ENCODE measurements around the gene MAD1L1.

MAD1L1 gene

DNA sequence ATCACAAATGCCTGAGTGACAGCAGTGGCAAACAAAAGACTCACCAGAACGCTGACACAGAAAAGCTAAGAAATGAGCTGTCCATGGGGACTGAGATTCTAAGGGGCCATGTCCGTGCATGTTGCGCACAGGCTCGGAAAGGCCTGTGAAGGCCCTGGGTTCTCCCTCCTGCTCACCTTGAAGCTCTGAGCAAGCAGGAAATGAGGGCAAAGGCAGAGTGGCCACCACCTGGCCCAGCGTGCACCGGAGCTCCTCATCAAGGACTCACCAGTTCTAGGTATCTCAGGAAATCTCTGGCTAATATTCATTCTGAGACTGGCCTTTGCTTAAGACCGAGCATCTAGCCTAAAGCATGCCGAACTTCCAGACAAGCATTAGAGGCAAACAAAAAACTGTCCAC lies 52.7 kb downstream of the MAD1L1 start:
- TF ChIP-seq POLR2AphosphoS5 (IDR thresholded peaks at IDR 0.05; ENCODE audit: low read depth, low read length): no peak
- TF ChIP-seq TAF1 (IDR thresholded peaks at IDR 0.05; ENCODE audit: borderline replicate concordance, low read depth, low read length): no peak
- TF ChIP-seq POLR2A (IDR thresholded peaks at IDR 0.05; ENCODE audit: low read depth, low read length): no peak
- FAIRE-seq (no peak), DNase-seq (ENCODE audit: insufficient read length) (no peak)

DNA sequence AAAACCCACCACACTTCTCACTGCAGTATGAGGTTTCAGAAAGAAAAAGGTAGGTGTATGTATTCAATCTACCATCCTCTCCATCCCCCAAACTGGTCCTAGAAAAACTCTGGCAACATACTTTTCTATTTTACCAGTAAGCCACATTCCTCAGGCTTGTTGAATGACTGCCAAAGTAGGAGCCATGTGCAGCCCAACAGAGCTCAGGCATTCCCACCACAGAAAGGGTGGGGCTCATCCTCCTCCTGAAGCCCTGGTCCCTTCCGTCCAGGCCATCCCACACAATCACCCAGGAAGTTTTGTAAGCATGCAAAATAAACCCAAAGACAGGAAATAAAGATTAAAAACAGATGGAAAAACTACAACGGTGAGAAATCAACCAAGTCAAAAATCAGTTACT lies 57.2 kb downstream of the MAD1L1 start:
- FAIRE-seq (no peak), DNase-seq (ENCODE audit: insufficient read length) (no peak)
- TF ChIP-seq POLR2A (IDR thresholded peaks at IDR 0.05; ENCODE audit: low read depth, low read length): no peak
- no peak for TF ChIP-seq TAF1 (IDR thresholded peaks at IDR 0.05; ENCODE audit: borderline replicate concordance, low read depth, low read length)
- TF ChIP-seq POLR2AphosphoS5 (IDR thresholded peaks at IDR 0.05; ENCODE audit: low read depth, low read length): no peak

DNA sequence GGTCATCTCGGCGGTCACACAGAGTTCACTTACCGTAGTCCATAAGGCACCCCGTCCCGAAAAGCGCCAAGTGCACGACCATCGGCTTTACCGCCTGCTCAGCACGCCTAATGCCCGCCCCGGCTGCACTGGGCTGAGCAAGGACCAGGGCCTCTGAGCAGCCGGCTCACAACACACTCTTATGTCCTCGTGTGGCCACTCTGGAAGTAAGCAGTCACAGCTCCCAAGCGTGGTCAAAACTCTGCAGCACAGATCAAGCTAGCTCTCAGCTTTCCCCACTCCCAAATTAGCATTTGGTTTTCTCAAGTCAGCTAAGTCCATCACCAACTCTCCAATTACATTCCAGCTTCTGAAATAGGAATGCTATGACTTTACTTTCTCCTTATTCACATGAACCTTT lies 57.7 kb downstream of the MAD1L1 start:
- DNase-seq (ENCODE audit: insufficient read length) (no peak), FAIRE-seq (no peak)
- TF ChIP-seq POLR2A (IDR thresholded peaks at IDR 0.05; ENCODE audit: low read depth, low read length): no peak
- TF ChIP-seq POLR2AphosphoS5 (IDR thresholded peaks at IDR 0.05; ENCODE audit: low read depth, low read length): no peak
- TF ChIP-seq TAF1 (IDR thresholded peaks at IDR 0.05; ENCODE audit: borderline replicate concordance, low read depth, low read length): no peak

DNA sequence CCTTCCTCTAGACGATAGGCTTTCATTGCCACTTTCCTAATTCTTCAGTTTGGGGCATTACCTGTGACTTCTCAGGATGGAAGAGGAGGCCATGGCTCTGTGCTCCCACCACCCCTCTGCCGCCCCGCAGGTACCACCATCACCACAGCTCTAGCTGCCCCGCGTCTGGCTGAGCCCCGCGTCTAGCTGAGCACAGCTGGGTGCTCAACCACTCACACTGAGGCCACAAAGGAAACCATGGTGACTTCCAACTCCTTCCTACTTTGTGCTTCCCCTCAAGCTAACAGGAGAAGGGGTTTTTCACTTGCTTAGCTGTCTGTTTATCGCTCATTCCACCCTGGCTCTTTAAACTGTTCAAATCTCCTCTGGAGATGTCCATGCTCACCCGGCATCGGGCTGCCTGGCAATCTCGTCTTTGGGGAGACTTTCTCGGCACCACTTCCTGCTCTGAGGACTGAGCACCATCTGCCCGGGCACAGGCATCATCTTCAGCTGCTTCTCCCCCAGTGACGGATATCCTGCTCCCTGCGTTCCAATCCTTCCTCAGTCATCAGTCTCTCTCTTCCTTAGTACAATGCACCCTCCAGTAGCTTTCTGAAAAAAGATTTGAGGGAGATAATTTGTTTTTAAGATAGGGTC lies 59.4 kb downstream of the MAD1L1 start:
- FAIRE-seq: no peak
- no peak for DNase-seq (ENCODE audit: insufficient read length)
- no peak for TF ChIP-seq TAF1 (IDR thresholded peaks at IDR 0.05; ENCODE audit: borderline replicate concordance, low read depth, low read length)
- no peak for TF ChIP-seq POLR2AphosphoS5 (IDR thresholded peaks at IDR 0.05; ENCODE audit: low read depth, low read length)
- no peak for TF ChIP-seq POLR2A (IDR thresholded peaks at IDR 0.05; ENCODE audit: low read depth, low read length)

DNA sequence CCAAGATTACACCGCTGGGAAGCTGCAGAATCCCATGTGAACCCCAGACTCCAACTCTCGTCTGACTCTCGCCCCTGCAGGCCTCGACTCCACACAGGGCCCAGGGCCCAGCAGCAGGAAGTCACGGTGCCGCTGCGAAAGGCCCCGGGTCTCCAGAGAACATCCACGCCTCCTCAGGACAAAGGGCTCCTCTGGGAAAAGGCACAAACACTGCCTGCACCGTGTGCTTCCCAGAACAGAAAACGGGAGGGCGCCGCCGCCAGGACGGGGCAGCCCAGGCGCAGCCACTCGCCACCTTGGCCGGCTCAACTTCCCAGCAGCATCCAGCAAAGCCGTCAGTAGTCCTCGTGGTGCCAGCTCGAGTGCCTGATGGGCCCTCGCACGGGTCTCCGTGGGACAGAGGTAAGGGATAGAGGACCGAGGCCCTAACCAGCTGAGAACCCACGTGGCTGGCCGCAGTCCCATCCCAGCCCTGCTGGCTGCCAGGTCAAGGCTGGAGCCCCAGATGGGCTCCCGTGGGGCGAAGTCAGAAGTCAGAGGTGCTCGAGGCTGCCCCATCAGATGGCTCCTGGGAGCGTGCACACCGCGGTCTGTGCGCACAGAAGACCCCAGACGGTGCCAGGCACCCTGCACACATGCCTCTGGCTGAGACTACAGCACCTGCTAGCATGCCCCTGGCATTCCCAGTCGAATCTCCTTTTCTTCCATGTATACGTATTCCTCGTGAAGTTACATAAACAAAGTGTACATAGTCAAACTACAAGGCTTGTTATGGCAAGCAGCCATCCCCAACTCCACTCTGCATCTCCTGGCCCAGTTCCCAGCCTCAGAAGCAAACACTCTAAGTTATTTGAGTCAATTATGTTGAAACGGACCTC lies 60.2 kb downstream of the MAD1L1 start:
- DNase-seq (ENCODE audit: insufficient read length) (no peak), FAIRE-seq (no peak)
- no peak for TF ChIP-seq POLR2A (IDR thresholded peaks at IDR 0.05; ENCODE audit: low read depth, low read length)
- TF ChIP-seq POLR2AphosphoS5 (IDR thresholded peaks at IDR 0.05; ENCODE audit: low read depth, low read length): no peak
- no peak for TF ChIP-seq TAF1 (IDR thresholded peaks at IDR 0.05; ENCODE audit: borderline replicate concordance, low read depth, low read length)

DNA sequence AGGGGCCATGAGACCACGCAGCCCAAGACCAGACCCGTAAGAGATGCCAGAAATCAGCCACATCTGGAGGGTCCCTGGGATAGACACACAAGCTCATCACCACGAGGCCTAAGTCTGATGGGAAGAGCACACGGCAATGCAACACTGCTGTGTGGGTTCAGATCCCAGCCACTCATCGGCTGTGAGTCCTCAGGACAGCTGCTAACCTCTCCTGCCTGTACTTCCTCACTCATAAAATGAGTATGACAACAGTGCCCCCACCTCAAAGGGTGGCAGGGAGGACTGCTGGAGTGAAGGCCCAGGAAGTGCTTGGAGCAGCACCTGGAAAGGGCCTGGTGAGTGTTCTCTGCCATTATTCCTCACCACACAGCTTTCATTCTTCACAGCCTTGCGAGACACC lies 60.9 kb downstream of the MAD1L1 start:
- no peak for TF ChIP-seq TAF1 (IDR thresholded peaks at IDR 0.05; ENCODE audit: borderline replicate concordance, low read depth, low read length)
- TF ChIP-seq POLR2AphosphoS5 (IDR thresholded peaks at IDR 0.05; ENCODE audit: low read depth, low read length): no peak
- TF ChIP-seq POLR2A (IDR thresholded peaks at IDR 0.05; ENCODE audit: low read depth, low read length): no peak
- no peak for DNase-seq (ENCODE audit: insufficient read length)
- no peak for FAIRE-seq

DNA sequence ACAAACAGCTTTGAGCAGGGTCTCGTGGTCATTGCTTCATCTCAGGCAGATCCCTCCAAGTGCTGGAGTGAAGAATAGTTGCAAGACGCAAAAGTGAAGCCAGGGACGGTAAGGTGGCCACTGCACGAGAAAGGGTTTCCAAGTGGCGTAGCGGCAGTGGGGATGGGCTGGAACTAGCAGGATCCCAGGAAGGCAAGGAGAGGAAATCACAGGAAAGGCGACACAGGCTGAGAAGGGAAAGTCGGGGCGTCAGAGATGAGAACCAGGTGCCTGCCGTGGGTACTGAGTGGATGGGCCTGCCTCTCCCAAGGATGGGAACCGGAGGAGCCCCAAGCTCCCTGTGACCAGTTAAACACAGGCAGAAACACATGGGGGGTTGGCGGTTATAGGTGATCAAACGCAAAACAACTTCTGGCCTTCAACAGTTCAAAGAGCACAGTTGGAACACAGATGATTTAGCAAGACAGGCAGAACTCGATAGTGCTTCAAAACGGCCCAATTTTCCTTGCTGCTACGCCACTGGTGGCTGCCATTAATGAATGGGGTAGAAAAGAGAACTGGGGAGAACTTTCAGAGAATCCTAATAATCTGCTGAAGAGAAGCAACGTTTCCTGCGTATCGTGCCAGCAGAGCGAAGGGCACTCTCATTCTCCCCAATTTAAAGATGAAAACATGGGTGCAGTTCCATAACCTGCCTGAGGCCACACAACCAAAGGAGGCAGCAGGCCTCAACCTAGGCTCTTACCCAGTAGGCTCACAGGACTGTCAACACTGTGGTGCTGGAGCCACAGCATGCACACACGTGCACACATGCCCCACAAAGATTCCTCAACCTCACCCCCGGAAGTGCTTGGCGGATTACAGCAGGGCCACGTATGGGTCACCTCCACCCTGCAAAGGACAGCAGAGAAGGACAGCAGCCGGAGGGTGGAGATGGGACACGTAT lies 61.9 kb downstream of the MAD1L1 start:
- no peak for DNase-seq (ENCODE audit: insufficient read length)
- TF ChIP-seq TAF1 (IDR thresholded peaks at IDR 0.05; ENCODE audit: borderline replicate concordance, low read depth, low read length): no peak
- no peak for TF ChIP-seq POLR2AphosphoS5 (IDR thresholded peaks at IDR 0.05; ENCODE audit: low read depth, low read length)
- TF ChIP-seq POLR2A (IDR thresholded peaks at IDR 0.05; ENCODE audit: low read depth, low read length): no peak
- FAIRE-seq: no peak

DNA sequence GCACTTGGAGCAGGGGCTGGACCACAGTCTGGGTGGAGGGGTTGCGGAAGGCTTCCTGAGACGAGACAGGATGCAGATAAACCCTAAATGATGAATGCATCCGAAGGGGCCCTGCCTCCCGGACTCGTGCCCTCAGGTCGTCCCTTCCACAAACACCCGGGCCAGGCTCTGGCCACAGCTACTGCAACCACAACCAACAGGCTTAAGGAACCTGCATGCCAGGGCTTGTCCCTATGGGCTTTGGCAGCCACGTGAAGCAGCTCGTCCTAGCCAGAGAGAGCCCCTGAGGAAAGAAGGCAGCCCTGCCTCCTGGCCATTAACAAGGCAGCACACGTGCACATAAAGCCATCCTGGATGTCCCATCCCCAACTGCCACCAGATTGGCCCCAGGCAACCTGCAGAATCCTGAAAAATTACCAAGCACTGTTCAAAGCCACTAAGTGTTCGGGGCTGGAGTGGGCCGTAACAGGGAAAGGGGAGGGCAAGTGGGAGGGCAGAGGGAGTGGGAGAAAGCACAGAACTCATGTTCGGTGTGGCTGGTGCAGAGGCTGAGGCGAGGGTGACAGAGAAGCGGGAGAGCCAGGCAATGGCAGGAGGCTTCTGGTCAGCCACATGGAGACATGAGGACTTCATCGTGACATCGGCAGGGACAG lies 62.7 kb downstream of the MAD1L1 start:
- DNase-seq (ENCODE audit: insufficient read length): no peak
- TF ChIP-seq TAF1 (IDR thresholded peaks at IDR 0.05; ENCODE audit: borderline replicate concordance, low read depth, low read length) (no peak), POLR2A (IDR thresholded peaks at IDR 0.05; ENCODE audit: low read depth, low read length) (no peak), POLR2AphosphoS5 (IDR thresholded peaks at IDR 0.05; ENCODE audit: low read depth, low read length) (no peak)
- FAIRE-seq: no peak

DNA sequence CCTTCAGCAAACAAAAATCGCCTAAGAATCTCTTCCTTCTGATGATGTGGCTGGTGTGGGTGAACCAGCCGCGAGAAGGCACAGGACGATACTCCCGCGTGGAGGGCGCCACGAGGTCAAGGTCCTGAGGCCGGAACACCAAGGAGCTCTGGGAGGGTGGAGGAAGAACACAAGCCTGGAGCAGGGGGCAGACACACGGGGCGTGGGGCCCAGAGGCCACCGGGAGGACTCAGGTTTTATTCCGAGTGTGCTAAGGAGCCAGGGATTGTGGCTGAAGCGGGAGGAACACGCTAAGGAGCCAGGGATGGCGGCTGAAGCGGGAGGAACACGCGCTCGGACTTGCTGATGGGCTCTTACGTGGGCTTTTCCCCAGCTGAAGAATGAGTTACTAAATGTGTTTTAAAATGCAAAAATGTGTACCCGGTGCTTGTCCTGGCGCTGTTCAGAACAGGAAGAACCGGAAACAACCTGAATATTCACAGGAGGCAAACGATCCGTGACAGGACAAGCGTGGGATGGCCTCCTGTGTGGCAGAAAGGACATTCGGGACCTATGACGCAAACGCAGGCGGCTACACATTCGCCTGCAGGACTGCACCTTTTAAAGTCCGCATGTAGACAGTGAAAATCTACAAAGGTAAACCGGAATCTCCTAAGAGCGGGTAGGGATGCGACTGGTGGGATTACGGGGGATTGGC lies 64.0 kb downstream of the MAD1L1 start:
- DNase-seq (ENCODE audit: insufficient read length): no peak
- no peak for TF ChIP-seq POLR2A (IDR thresholded peaks at IDR 0.05; ENCODE audit: low read depth, low read length)
- no peak for FAIRE-seq

DNA sequence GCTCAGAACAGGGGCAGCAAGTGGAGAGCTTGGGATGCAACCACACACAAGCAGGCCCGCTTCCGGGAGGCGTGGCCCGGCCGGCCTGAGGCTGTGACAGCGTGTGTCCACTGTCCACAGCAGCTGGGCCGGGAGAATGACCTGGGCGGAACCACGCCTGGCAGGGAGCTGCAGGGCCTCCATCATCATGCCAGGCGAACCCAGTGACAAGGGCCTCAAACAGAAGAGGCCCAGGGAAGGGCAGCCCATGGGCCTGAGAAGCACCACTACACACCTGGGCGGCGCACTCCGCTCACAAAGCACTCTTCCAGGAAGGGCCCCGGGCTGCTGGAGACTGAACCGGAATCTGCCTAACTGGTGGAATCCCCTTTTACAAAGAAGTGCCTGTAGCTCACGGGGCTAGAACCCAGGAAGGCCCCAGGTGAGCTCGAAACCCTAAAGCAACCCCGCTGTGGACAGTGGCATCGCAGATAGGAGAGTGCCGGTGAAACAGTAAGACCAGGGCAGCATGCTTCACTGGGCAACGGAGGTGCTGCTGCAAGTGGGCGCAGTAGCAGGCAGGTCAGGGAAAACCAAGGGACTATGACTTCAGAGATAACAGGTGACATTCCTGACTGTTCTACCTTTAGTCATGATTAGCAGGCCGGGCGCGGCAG lies 66.0 kb downstream of the MAD1L1 start:
- DNase-seq (ENCODE audit: insufficient read length) (no peak), FAIRE-seq (no peak)
- TF ChIP-seq POLR2AphosphoS5 (IDR thresholded peaks at IDR 0.05; ENCODE audit: low read depth, low read length) (no peak), TAF1 (IDR thresholded peaks at IDR 0.05; ENCODE audit: borderline replicate concordance, low read depth, low read length) (no peak), POLR2A (IDR thresholded peaks at IDR 0.05; ENCODE audit: low read depth, low read length) (no peak)
